ENCODE measurements around the gene HBG1. TPM values are rescaled to one million over a fixed set of nuclear protein-coding genes. Genes with fewer than 3 reads are reported as not detected.

The HBG1 gene
- total and polyA plus RNA-seq, 2 donors (not counting 3 experiments of a cell fraction or from before 2014, with no cell fraction given), result 0.72 TPM; not detected in 1

DNA sequence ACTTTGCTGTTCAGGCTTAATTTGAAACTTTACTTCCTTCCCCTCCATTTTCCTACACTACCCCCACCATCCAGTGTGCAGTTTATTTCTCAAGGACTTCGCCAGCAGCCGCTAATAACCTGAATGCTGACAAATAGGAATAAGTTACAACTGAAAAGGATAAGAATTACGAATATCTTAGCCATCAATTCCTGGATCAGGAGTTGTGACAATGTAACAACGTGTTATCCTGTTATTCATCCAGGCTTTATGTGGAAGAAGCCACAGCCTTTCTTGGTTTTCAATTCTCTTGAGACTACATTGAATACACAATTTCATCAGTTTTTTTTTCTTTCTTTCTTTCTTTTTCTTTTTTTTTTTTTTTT is 5.9 kb downstream of the HBG1 start:
- H3K27ac ChIP-seq (ENCODE audit: insufficient read depth, low read depth, low read length), result no peak overlapping the region
- dilution Hi-C loops (cut with MboI; ENCODE audit: extremely low pct_ligation_motif_present, low sequenced_read_pairs), result no loop called here
- no peak overlapping the region for H3K4me3 ChIP-seq (replicated peaks in 1 of 3; ENCODE audit: insufficient read depth in 1 of 3, low read depth in 1 of 3, low read length in 3 of 3)
- no peaks in the 10 kb centered on the region for H4K20me1 ChIP-seq (replicated peaks; ENCODE audit: control insufficient read depth, extremely low read depth, insufficient read depth, low read length)
- H3K9me1 ChIP-seq (replicated peaks; ENCODE audit: control insufficient read depth, extremely low read depth, insufficient read depth, low read length), result no peaks in the 10 kb centered on the region
- intact Hi-C loops (cut with micrococcal nuclease), result no loop called here
- H3K79me2 ChIP-seq (ENCODE audit: control insufficient read depth, insufficient read depth, low read length), result no peaks in the 10 kb centered on the region
- H3K36me3 ChIP-seq (ENCODE audit: control insufficient read depth in 2 of 2, extremely low read depth in 1 of 2, insufficient read depth in 2 of 2, low read length in 2 of 2), result no peaks in the 10 kb centered on the region
- no peaks in the 10 kb centered on the region for H3K4me1 ChIP-seq (ENCODE audit: control insufficient read depth, extremely low read depth, insufficient read depth, low read length)
- no peak for TF ChIP-seq POLR2A (IDR thresholded peaks at IDR 0.05; ENCODE audit: low read depth, low read length)
- TF ChIP-seq, protein P1, sequence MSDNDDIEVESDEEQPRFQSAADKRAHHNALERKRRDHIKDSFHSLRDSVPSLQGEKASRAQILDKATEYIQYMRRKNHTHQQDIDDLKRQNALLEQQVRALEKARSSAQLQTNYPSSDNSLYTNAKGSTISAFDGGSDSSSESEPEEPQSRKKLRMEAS (IDR thresholded peaks at IDR 0.05; ENCODE audit: insufficient read depth, insufficient read length), result no peak
- no peak for TF ChIP-seq EZH2 (IDR thresholded peaks at IDR 0.05; ENCODE audit: borderline replicate concordance, low read depth, low read length, severe bottlenecking)
- no peak for TF ChIP-seq GATA2 (IDR thresholded peaks at IDR 0.05; ENCODE audit: insufficient read depth, insufficient read length, low read depth, low read length)
- TF ChIP-seq POLR2AphosphoS5 (IDR thresholded peaks at IDR 0.05; ENCODE audit: insufficient read depth, low read depth, low read length), result no peak
- TF ChIP-seq CTCF (IDR thresholded peaks at IDR 0.05; ENCODE audit: extremely low read depth in 1 of 2, insufficient read depth in 1 of 2, low read depth in 1 of 2, low read length in 2 of 2), result no peak
- no peak for TF ChIP-seq JUN (IDR thresholded peaks at IDR 0.05; ENCODE audit: borderline replicate concordance, insufficient read depth, insufficient read length, low read depth)
- no peak overlapping the region for H2AFZ ChIP-seq (ENCODE audit: low read depth, low read length)
- POLR2A ChIA-PET, result no interaction called here
- DNase-seq (ENCODE audit: low read depth, low spot score) (no peak), FAIRE-seq (no peak)
- no TSS peak for BruUV-seq (replicated peaks)
- no peaks in the 10 kb centered on the region for H3K9me3 ChIP-seq (replicated peaks; ENCODE audit: control insufficient read depth, insufficient read depth, low read length)
- no peak overlapping the region for H3K9ac ChIP-seq (replicated peaks; ENCODE audit: extremely low read depth, insufficient read depth, low read length)
- no peaks in the 10 kb centered on the region for H3K27me3 ChIP-seq (ENCODE audit: control insufficient read depth in 2 of 2, insufficient read depth in 2 of 2, low read length in 2 of 2)
- no peak overlapping the region for H3K4me2 ChIP-seq (ENCODE audit: insufficient read depth, low read length)
- CTCF ChIA-PET, result no interaction called here

Measured in endothelial cell of umbilical vein (primary cell).